MCF 10A (cell line): Measurements from ENCODE around the gene HSPA4. TPM values are rescaled to one million over a fixed set of nuclear protein-coding genes. Genes with fewer than 3 reads are reported as not detected.

Source experiments
- BruUV-seq: library from RNA; stranded (reverse); fragments of 400-500 nt; replicated peaks from 2 replicates; lab custom pipeline; 2021; lab: Mats Ljungman, UMichigan
- CTCF ChIA-PET: fragments of 300-600 bp; sonication (Branson Sonifier 250); formaldehyde crosslinking; extraction: SDS; loops from one replicate; lab custom pipeline; 2021; ENCODE audit warnings: antibody characterized with exemption, inconsistent platforms; lab: Yijun Ruan, JAX
- POLR2A ChIA-PET: fragments of 300-600, 350-650 bp; sonication (Branson Sonifier 250); formaldehyde crosslinking; extraction: SDS; loops from one replicate; lab custom pipeline; 2020; ENCODE audit warnings: antibody characterized with exemption, inconsistent platforms; lab: Yijun Ruan, JAX
- DNase-seq: peaks from one replicate; pipeline ENCODE4 v3.0.0-alpha.2; 2018; ENCODE audit not compliant: unreplicated experiment
- H3K27ac Mint-ChIP-seq: one replicate; pipeline ENCODE4 v1.8.0; 2022; ENCODE audit warnings: mild to moderate bottlenecking, low read depth, mixed read lengths; ENCODE audit not compliant: unreplicated experiment
- H3K27me3 Mint-ChIP-seq: one replicate; pipeline ENCODE4 v1.8.0; 2022; ENCODE audit warnings: mixed read lengths; ENCODE audit not compliant: insufficient read depth, unreplicated experiment
- H3K36me3 Mint-ChIP-seq: one replicate; pipeline ENCODE4 v1.8.0; 2022; ENCODE audit warnings: mild to moderate bottlenecking, moderate library complexity, mixed read lengths; ENCODE audit not compliant: insufficient read depth, unreplicated experiment
- H3K4me1 Mint-ChIP-seq: one replicate; pipeline ENCODE4 v1.8.0; 2022; ENCODE audit warnings: mixed read lengths; ENCODE audit not compliant: insufficient read depth, unreplicated experiment
- H3K4me3 Mint-ChIP-seq: one replicate; pipeline ENCODE4 v1.8.0; 2022; ENCODE audit warnings: mild to moderate bottlenecking, moderate library complexity, mixed read lengths; ENCODE audit not compliant: unreplicated experiment
- H3K9me3 Mint-ChIP-seq: one replicate; pipeline ENCODE4 v1.8.0; 2022; ENCODE audit warnings: mixed read lengths; ENCODE audit not compliant: unreplicated experiment
- intact Hi-C: fragments of 100-400 bp; cut with micrococcal nuclease; formaldehyde crosslinking; loops from 2 replicates; pipeline ENCODE4 v1.14.1; 2022
- total RNA-seq: library from RNA; stranded (reverse); gene quantifications from 2 replicates; pipeline ENCODE4 v1.2.3, GENCODE V29; 2022
- TF ChIP-seq, protein P1 (sequence below): fragments of 200-600 bp; IDR thresholded peaks from one replicate; pipeline ENCODE4 v1.8.0; 2022; ENCODE audit warnings: antibody characterized with exemption, mild to moderate bottlenecking; ENCODE audit not compliant: unreplicated experiment

HSPA4 gene
- total RNA-seq, 1 experiment from 2014 or later, result 218 TPM

DNA sequence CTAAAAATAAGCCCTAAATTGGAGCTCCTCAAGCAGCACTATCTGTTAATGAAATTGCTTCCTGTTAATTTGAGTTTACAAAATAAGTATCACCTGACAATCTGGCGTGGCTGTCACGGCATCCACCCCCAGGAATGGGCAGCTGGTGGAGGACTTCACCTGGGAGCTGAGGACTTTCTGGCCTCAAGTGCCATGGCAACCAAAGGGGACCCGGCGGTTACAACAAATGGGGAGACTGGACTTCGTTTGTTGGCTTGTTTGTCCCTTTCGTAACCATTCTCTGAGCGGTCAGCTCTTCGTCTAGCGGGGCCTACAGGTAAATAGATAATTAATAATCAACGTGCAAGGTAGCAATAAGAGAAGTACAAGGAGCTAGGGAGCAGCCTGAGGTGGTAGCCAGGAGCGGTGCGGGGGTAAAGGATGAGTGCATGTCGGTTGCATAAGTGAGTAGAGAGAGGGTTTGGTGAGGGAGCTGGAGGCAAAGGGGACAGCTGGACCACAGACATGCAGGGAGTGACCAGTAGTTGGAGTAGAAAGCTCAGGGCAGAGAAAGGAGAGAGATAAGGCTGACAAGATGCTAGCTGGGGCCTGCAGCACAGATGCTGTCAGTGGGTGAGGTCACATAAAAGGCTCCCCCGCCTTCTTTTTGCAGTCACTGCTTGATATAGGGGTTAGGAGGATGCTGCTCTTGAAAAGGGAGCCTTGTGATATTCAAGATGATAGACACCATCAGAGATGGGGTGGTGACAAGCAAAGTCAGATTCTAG, 62.5 kb downstream of the HSPA4 start:
- intact Hi-C loops, result no loop called here

DNA sequence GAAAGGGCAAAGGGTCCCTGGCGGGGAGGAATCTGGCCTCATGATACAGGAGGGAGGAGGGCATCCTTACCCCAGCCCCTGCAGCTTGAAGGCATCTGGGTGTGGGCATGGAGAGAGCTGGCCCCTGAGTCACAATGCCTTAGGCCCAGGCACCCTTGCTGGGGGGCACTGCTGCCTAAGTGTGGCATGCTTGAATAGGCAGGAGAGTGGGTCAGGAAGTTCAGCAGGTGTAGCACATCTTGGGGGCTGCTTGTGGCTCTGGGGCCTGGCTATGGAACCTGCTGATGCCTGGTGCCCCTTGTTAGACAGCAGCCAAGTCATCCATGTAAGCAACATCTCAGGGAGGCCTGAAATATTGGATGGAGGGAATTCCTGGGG, 63.1 kb downstream of the HSPA4 start:
- no peak for DNase-seq
- Mint-ChIP-seq H3K27ac (no peak overlapping the region), H3K4me1 (peaks cover 19% of the 10 kb centered on the region), H3K9me3 (no peaks in the 10 kb centered on the region), H3K36me3 (no peaks in the 10 kb centered on the region), H3K27me3 (no peaks in the 10 kb centered on the region), H3K4me3 (no peak overlapping the region)
- CTCF ChIA-PET, result interaction anchor here (0.6 to 6.0 kb wide), 11 partner anchors 54 to 754 kb away, joined by 3 to 141 read pairs (median 8); no protein-coding TSS in a partner anchor
- intact Hi-C loops, result no loop called here
- TF ChIP-seq, protein P1, sequence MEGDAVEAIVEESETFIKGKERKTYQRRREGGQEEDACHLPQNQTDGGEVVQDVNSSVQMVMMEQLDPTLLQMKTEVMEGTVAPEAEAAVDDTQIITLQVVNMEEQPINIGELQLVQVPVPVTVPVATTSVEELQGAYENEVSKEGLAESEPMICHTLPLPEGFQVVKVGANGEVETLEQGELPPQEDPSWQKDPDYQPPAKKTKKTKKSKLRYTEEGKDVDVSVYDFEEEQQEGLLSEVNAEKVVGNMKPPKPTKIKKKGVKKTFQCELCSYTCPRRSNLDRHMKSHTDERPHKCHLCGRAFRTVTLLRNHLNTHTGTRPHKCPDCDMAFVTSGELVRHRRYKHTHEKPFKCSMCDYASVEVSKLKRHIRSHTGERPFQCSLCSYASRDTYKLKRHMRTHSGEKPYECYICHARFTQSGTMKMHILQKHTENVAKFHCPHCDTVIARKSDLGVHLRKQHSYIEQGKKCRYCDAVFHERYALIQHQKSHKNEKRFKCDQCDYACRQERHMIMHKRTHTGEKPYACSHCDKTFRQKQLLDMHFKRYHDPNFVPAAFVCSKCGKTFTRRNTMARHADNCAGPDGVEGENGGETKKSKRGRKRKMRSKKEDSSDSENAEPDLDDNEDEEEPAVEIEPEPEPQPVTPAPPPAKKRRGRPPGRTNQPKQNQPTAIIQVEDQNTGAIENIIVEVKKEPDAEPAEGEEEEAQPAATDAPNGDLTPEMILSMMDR, result no peak
- BruUV-seq, result no TSS peak
- POLR2A ChIA-PET, result interaction anchor here (0.8 to 1.5 kb wide), 4 partner anchors 14 to 865 kb away, joined by 3 to 4 read pairs (median 4); no protein-coding TSS in a partner anchor

More for the DNA sequence above, 62.5 kb downstream of the HSPA4 start:
- H3K27me3 Mint-ChIP-seq, result no peaks in the 10 kb centered on the region
- H3K9me3 Mint-ChIP-seq, result no peaks in the 10 kb centered on the region
- TF ChIP-seq, protein P1, result no peak
- H3K36me3 Mint-ChIP-seq, result no peaks in the 10 kb centered on the region
- no peak for DNase-seq
- peaks cover 19% of the 10 kb centered on the region for H3K4me1 Mint-ChIP-seq
- no peak overlapping the region for H3K4me3 Mint-ChIP-seq
- H3K27ac Mint-ChIP-seq, result no peak overlapping the region
- ChIA-PET CTCF (interaction anchor here (0.6 to 6.0 kb wide), 17 partner anchors 24 to 1410 kb away, joined by 3 to 141 read pairs (median 6); no protein-coding TSS in a partner anchor), POLR2A (interaction anchor here (0.6 to 4.9 kb wide), 15 partner anchors 11 to 866 kb away, joined by 3 to 32 read pairs (median 4); no protein-coding TSS in a partner anchor)
- BruUV-seq, result no TSS peak

DNA sequence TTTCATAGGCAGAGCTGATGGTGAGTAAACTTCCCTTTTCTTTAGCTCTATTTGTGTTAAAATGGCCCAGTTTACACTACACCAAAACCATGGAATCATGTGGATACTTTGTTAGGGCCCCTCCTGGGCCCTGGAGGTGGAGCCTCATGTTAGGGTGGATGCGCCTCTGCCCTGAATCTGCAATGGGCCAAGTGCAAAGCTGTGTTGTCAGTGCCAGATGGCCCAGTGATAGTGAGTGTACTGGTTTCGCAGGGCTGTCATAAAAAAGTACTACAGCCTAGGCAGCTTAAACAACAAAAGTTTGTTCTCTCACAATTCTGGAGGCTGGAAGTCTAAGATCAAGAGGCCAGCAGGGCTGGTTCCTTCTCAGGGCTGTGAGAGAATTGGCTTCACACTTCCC, 64.8 kb downstream of the HSPA4 start:
- Mint-ChIP-seq H3K4me3 (no peak overlapping the region), H3K27me3 (no peaks in the 10 kb centered on the region), H3K4me1 (peaks cover 10% of the 10 kb centered on the region), H3K27ac (no peak overlapping the region), H3K36me3 (no peaks in the 10 kb centered on the region), H3K9me3 (no peaks in the 10 kb centered on the region)
- intact Hi-C loops, result no loop called here
- TF ChIP-seq, protein P1, result no peak
- BruUV-seq, result no TSS peak
- DNase-seq, result no peak
- POLR2A ChIA-PET, result interaction anchor here (0.8 kb wide), 1 partner anchor 107 kb away, joined by 3 read pairs; no protein-coding TSS in a partner anchor
- CTCF ChIA-PET, result interaction anchor here (0.7 to 1.6 kb wide), 3 partner anchors 150 to 203 kb away, joined by 3 to 10 read pairs (median 4); no protein-coding TSS in a partner anchor

DNA sequence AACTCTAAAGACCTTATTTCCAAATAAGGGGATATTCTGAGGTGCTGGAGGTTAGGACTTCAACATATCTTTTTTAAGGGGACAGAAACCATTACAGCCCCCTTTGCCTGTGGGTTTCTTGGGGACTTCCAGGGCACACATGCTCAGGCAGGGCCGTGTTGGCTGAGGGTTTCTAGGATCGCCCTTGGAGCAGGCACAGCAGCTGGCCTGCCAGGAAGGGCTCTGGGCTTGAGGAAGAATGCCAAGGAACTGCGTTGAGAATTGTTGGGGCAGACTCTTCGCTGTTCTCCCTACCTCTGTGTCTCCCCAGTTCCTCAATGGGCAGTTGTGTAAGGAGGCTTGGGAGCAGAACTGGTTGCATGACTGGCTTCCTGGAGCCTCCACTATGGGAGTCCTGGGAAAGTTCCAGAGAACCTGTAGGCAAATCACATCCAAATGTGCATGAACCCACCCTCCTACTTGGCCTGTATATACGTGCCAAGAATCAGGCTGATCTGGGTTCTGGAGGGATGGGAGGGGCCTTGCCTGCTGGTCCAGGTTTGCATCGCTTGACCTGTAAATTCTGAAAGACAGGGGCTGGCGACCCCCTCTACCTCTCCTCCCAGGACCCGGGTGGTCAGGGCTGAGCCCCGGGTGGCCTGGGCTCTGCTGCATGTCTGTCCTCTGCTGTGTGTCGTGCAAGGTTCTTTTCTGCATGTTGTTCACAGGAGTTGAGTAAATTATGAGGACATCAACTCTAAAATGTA, 65.5 kb downstream of the HSPA4 start:
- intact Hi-C loops, result no loop called here
- Mint-ChIP-seq H3K27me3 (no peaks in the 10 kb centered on the region), H3K4me1 (peaks cover 10% of the 10 kb centered on the region), H3K9me3 (no peaks in the 10 kb centered on the region), H3K36me3 (no peaks in the 10 kb centered on the region), H3K4me3 (no peak overlapping the region), H3K27ac (no peak overlapping the region)
- BruUV-seq, result no TSS peak
- no peak for DNase-seq
- CTCF ChIA-PET, result interaction anchor here (0.7 to 1.5 kb wide), 4 partner anchors 196 to 752 kb away, joined by 3 to 5 read pairs (median 4); no protein-coding TSS in a partner anchor
- POLR2A ChIA-PET, result no interaction called here
- TF ChIP-seq, protein P1, result no peak
